Measurements from ENCODE around the gene BACH2. TPM values are rescaled to one million over a fixed set of nuclear protein-coding genes. Genes with fewer than 3 reads are reported as not detected.

The BACH2 gene
- total RNA-seq, 2 experiments from 2014 or later = 75.1 to 77.9 TPM

DNA sequence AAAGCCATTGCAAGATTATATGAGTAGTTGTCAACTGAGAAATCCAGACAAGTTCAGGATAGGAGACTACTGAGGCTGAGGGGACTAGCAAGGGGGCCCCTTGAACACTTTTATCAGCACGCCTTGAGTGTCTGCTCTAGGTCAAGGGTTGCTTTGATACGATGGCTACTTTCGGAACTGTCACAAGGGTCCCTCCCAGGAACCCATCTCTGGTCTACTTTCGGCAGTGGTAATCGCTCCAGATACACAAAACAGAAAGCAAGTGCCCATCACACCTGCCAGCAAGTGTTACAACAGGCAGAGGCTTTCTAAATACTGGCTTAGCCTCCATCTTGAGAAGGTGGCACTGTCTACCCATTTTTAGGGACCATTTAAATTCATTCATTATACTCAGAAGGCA is 341.3 kb downstream of the BACH2 start:
- Mint-ChIP-seq H3K4me3 (no peak overlapping the region), H3K27ac (peak overlapping the region; percentile 61), H3K27me3 (ENCODE audit: low read depth) (no peaks in the 10 kb centered on the region), H3K4me1 (ENCODE audit: low read depth) (peaks cover 82% of the 10 kb centered on the region), H3K9me3 (no peaks in the 10 kb centered on the region), H3K36me3 (ENCODE audit: low read depth) (peaks cover 33% of the 10 kb centered on the region)
- intact Hi-C loops (cut with micrococcal nuclease) = no loop called here
- no peak for DNase-seq
- CTCF ChIA-PET = interaction anchor here (0.5 to 1.6 kb wide), 5 partner anchors 11 to 224 kb away, joined by 3 to 7 read pairs (median 4); no protein-coding TSS in a partner anchor

DNA sequence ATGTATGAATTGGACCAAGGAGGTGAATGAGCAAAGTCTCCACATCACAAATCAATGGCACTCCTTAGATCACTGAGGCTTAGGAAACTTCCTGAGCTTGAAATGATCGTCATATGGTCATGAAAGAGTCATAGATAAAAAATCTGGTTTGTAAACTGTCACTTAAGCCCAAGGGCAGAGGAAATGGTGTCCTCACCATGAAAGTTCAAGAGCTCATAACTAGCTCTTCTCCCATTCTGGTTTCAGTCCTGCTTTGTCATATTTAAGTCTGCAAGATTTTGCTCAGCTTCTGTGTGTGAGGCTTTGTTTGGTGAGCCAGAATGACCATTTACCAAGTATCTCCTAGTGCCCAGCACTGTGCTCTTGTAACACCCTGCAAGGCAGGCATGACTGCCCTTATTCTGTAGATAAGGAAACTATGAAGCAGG is 341.9 kb downstream of the BACH2 start:
- Mint-ChIP-seq H3K9me3 (no peaks in the 10 kb centered on the region), H3K27me3 (ENCODE audit: low read depth) (no peaks in the 10 kb centered on the region), H3K4me1 (ENCODE audit: low read depth) (peaks cover 82% of the 10 kb centered on the region), H3K4me3 (no peak overlapping the region), H3K27ac (peak overlapping the region; percentile 61), H3K36me3 (ENCODE audit: low read depth) (peaks cover 34% of the 10 kb centered on the region)
- intact Hi-C loops (cut with micrococcal nuclease) = loop anchor here (1.0 to 5.0 kb wide), 4 partner anchors 11 to 318 kb away; no protein-coding TSS in a partner anchor
- peak; percentile 37 for DNase-seq
- CTCF ChIA-PET = interaction anchor here (0.9 to 1.6 kb wide), 5 partner anchors 11 to 225 kb away, joined by 3 to 7 read pairs (median 4); no protein-coding TSS in a partner anchor

DNA sequence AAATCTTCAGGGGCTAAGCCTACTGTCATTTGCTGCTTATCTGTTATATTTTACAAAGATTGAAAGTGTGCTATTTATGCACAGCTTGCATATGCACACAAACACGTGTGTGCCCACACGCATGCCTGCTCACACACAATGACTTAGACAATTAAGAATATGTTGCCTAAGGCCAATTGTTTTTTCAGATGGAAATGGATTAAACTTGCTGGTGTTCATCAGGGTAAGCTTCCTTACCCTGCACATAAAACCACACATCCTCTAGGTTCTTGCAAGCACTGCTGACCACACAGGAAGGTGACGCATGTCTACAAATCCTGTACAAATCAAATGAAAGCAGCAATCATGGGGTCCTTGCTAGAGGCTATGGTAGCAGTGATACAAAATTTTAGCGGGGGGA is 344.0 kb downstream of the BACH2 start:
- H3K4me1 Mint-ChIP-seq (ENCODE audit: low read depth) = peaks cover 74% of the 10 kb centered on the region
- peak; percentile 70 for DNase-seq
- H3K36me3 Mint-ChIP-seq (ENCODE audit: low read depth) = peaks cover 40% of the 10 kb centered on the region
- intact Hi-C loops (cut with micrococcal nuclease) = loop anchor here (1.0 to 5.0 kb wide), 6 partner anchors 9 to 320 kb away; no protein-coding TSS in a partner anchor
- no peak overlapping the region for H3K4me3 Mint-ChIP-seq
- H3K27ac Mint-ChIP-seq = peak overlapping the region; percentile 75
- no peaks in the 10 kb centered on the region for H3K27me3 Mint-ChIP-seq (ENCODE audit: low read depth)
- no peaks in the 10 kb centered on the region for H3K9me3 Mint-ChIP-seq
- CTCF ChIA-PET = interaction anchor here (0.5 to 5.4 kb wide), 10 partner anchors 9 to 526 kb away, joined by 3 to 22 read pairs (median 4); no protein-coding TSS in a partner anchor

DNA sequence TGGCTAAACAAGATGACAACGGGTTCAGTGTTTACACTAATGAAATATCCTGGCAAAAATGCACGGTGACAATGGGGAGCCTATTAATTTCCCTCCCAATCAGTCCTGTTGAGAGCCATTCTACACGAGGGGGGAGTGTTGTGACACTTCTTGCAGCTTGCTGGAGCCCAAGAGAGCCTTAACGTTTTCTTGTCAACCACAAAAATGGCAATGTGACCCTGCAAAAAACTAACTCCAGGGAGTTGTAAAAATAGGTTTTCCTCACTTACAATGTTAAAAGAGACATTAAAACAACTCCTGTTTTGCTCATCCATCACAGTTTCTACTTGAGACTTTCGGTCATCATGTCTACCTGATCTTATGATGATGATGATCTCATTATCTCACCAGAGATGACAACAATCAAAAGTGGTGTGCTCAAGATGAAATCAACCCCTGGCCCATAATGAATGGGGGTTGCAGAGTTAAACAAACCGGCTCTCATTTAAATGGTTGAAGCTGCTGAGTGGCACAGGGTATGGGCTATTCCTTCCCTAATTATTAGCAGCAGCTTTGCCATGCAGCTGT is 344.5 kb downstream of the BACH2 start:
- H3K9me3 Mint-ChIP-seq = no peaks in the 10 kb centered on the region
- H3K27ac Mint-ChIP-seq = peak overlapping the region; percentile 75
- intact Hi-C loops (cut with micrococcal nuclease) = loop anchor here (1.0 to 5.0 kb wide), 6 partner anchors 9 to 320 kb away; no protein-coding TSS in a partner anchor
- H3K27me3 Mint-ChIP-seq (ENCODE audit: low read depth) = no peaks in the 10 kb centered on the region
- H3K36me3 Mint-ChIP-seq (ENCODE audit: low read depth) = peaks cover 42% of the 10 kb centered on the region
- CTCF ChIA-PET = interaction anchor here (0.5 to 5.4 kb wide), 9 partner anchors 8 to 527 kb away, joined by 3 to 22 read pairs (median 3); no protein-coding TSS in a partner anchor
- peaks cover 76% of the 10 kb centered on the region for H3K4me1 Mint-ChIP-seq (ENCODE audit: low read depth)
- H3K4me3 Mint-ChIP-seq = no peak overlapping the region
- no peak for DNase-seq

DNA sequence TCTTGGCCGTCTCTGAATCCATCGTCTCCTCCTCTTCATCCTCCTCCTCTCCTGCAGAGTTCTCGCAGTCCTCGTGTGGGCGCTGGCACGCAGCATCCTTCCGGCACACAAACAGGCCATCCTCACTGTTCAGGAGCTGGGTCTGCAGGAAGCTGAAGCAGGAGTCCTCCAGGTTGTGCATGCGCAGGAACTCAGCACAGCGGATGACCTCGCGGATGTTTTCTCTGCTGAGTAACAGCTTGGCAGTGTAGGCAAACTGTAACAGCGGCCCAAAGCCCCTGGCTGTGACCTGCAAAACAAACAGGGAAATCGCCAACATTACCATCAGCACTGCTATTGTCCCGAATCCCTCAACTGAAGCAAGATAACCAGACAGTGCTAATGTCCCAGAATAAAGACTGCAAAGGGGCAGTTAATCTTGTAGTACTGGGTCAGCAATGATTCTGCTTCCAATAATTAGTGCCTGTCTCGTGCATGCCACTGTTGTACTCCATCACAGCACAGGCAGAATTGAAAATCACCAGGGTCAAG is 345.0 kb downstream of the BACH2 start:
- Mint-ChIP-seq H3K27me3 (ENCODE audit: low read depth) (no peaks in the 10 kb centered on the region), H3K9me3 (no peaks in the 10 kb centered on the region), H3K4me3 (no peak overlapping the region), H3K4me1 (ENCODE audit: low read depth) (peaks cover 76% of the 10 kb centered on the region), H3K27ac (peak overlapping the region; percentile 75), H3K36me3 (ENCODE audit: low read depth) (peaks cover 46% of the 10 kb centered on the region)
- CTCF ChIA-PET = interaction anchor here (2.1 to 5.4 kb wide), 3 partner anchors 8 to 15 kb away, joined by 7 to 22 read pairs (median 16); no protein-coding TSS in a partner anchor
- DNase-seq = no peak
- intact Hi-C loops (cut with micrococcal nuclease) = loop anchor here (1.0 to 5.0 kb wide), 6 partner anchors 10 to 321 kb away; no protein-coding TSS in a partner anchor

DNA sequence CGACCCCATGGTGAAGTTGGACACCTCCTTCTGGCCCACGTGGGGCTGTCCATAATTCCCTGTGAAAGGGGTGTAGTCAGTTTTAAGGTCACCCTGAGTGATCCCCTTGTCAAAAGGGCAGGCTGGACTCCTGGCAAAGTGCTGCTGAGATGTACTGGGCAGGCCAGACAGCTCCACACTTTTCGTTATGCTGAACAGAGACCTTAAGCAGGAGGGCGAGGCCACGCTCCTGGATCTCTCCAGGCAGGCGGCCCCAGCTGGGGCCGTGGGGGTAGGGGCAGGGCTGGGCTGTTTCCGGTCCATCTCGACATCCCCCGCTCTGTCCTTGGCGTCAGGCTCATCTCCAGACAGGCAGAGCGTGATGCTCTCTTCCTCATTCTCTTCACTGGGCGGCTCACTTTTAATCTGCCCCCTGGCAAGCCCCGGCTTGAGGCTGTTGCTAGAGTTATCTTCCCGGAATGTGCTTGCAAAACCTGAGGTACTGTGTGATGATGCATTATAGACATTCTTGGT is 345.7 kb downstream of the BACH2 start:
- Mint-ChIP-seq H3K27ac (peak overlapping the region; percentile 21), H3K4me1 (ENCODE audit: low read depth) (peaks cover 76% of the 10 kb centered on the region), H3K36me3 (ENCODE audit: low read depth) (peaks cover 47% of the 10 kb centered on the region), H3K9me3 (no peaks in the 10 kb centered on the region), H3K4me3 (no peak overlapping the region), H3K27me3 (ENCODE audit: low read depth) (no peaks in the 10 kb centered on the region)
- CTCF ChIA-PET = interaction anchor here (0.5 to 5.4 kb wide), 3 partner anchors 10 to 88 kb away, joined by 3 to 22 read pairs (median 7); no protein-coding TSS in a partner anchor
- no peak for DNase-seq
- intact Hi-C loops (cut with micrococcal nuclease) = loop anchor here (5.0 kb wide), 1 partner anchor 321 kb away; no protein-coding TSS in a partner anchor

DNA sequence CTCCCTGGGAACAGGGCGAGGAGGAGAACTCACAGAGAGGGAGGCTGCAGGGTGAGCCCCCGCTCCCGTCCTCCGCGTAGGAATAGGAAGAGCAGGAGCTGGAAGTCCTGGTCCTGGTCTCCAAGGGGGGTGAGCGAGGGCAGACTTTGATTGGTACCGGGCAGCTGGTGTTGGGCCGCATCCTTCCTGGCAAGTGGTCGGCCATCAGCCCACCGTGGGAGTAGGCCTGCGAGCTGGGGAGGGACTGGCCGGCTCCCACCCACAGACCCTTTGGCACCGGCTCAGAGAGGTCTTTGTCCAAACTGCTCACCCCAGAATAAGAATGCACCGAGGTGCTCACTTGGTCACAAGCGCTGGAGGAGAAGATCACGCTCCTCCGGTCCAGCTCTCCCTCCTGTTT is 346.2 kb downstream of the BACH2 start:
- Mint-ChIP-seq H3K9me3 (no peaks in the 10 kb centered on the region), H3K4me3 (no peak overlapping the region), H3K36me3 (ENCODE audit: low read depth) (peaks cover 48% of the 10 kb centered on the region), H3K27ac (peak overlapping the region; percentile 78), H3K4me1 (ENCODE audit: low read depth) (peaks cover 75% of the 10 kb centered on the region), H3K27me3 (ENCODE audit: low read depth) (no peaks in the 10 kb centered on the region)
- CTCF ChIA-PET = interaction anchor here (5.4 kb wide), 1 partner anchor 10 kb away, joined by 22 read pairs; no protein-coding TSS in a partner anchor
- no peak for DNase-seq
- intact Hi-C loops (cut with micrococcal nuclease) = loop anchor here (5.0 kb wide), 1 partner anchor 322 kb away; no protein-coding TSS in a partner anchor

DNA sequence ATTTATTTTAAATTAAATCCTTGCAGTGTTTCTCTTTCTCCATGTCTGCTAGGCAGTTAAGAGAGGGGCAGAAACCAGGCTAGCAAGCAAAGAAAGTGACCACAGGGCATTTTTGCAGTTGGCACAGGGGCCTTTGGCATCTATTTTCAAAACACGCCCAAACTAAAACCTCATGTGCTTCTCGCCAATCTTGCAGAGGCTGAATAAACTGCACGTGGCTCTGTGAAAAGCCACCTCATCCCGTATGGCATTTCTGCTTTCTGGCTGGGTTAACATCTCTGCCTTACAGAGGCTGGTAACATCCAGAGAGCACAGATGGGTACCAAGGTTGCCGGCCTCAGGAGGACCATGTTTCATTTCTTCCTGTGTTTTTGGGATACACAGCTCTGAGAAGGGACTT is 347.8 kb downstream of the BACH2 start:
- no peaks in the 10 kb centered on the region for H3K9me3 Mint-ChIP-seq
- H3K4me3 Mint-ChIP-seq = no peak overlapping the region
- DNase-seq = no peak
- H3K27me3 Mint-ChIP-seq (ENCODE audit: low read depth) = no peaks in the 10 kb centered on the region
- peaks cover 76% of the 10 kb centered on the region for H3K4me1 Mint-ChIP-seq (ENCODE audit: low read depth)
- CTCF ChIA-PET = interaction anchor here (0.9 to 5.4 kb wide), 2 partner anchors 8 to 52 kb away, joined by 5 to 22 read pairs; no protein-coding TSS in a partner anchor
- H3K27ac Mint-ChIP-seq = peak overlapping the region; percentile 78
- H3K36me3 Mint-ChIP-seq (ENCODE audit: low read depth) = peaks cover 47% of the 10 kb centered on the region
- intact Hi-C loops (cut with micrococcal nuclease) = no loop called here

DNA sequence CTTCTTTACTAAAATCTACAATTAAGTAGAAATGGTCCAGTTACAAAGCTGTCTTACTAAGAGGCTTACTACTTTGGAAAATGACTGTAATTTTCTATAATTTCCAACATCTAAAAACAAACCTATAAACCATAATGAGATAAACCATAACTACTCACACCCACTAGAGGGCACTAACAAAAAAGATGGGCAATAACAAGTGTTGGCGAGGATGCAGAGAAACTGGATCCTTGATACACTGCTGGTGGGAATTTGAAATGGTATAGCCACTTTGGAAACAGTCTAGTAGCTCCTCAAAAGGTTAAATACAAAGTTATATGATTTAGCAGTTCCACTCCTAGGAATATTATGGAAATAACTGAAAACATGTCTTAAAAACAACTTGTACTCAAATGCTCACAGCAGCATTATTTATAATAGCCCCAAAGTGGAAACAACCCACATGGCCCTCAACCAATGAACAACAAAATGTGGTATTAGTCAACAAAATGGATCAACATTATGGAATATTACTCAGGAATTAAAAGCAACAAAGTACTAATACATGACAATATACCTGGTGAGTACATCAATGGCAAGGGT is 351.7 kb downstream of the BACH2 start:
- DNase-seq = no peak
- H3K4me3 Mint-ChIP-seq = no peak overlapping the region
- CTCF ChIA-PET = interaction anchor here (0.6 to 3.4 kb wide), 14 partner anchors 8 to 534 kb away, joined by 3 to 16 read pairs (median 4); no protein-coding TSS in a partner anchor
- H3K36me3 Mint-ChIP-seq (ENCODE audit: low read depth) = peaks cover 41% of the 10 kb centered on the region
- H3K27ac Mint-ChIP-seq = peak overlapping the region; percentile 76
- no peaks in the 10 kb centered on the region for H3K27me3 Mint-ChIP-seq (ENCODE audit: low read depth)
- peaks cover 77% of the 10 kb centered on the region for H3K4me1 Mint-ChIP-seq (ENCODE audit: low read depth)
- H3K9me3 Mint-ChIP-seq = no peaks in the 10 kb centered on the region
- intact Hi-C loops (cut with micrococcal nuclease) = loop anchor here (5.0 kb wide), 2 partner anchors 247 to 637 kb away; no protein-coding TSS in a partner anchor

DNA sequence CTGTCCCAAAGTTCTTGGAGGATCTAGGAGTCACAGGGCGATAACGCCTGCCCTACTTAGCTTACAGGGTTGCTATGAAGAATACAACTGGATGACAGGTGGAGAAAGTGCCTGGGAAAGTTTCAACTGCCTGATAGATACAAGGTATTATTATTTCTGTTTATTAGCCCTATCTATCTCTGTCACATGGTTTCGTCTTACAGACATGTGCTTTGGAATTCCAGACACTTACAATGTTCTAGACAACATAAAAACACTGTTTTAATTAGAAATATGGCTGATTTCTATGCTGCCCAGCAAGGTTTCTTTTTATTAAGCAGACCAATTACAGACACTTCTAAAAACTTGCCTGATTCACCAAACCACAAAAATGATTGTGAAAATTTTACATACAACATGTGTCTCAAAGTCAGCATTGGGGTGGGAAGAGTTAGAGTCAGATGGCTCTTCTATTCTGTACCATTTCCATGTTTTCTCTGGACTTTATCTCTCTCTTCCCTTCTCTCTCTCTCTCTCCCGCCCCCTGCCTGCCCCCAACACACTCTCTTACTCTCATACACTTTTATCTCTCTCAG is 352.4 kb downstream of the BACH2 start:
- CTCF ChIA-PET = interaction anchor here (0.9 to 3.4 kb wide), 10 partner anchors 9 to 535 kb away, joined by 3 to 16 read pairs (median 4); no protein-coding TSS in a partner anchor
- Mint-ChIP-seq H3K4me3 (no peak overlapping the region), H3K27ac (peak overlapping the region; percentile 76), H3K4me1 (ENCODE audit: low read depth) (peaks cover 74% of the 10 kb centered on the region), H3K9me3 (no peaks in the 10 kb centered on the region), H3K27me3 (ENCODE audit: low read depth) (no peaks in the 10 kb centered on the region), H3K36me3 (ENCODE audit: low read depth) (peaks cover 36% of the 10 kb centered on the region)
- DNase-seq = no peak
- intact Hi-C loops (cut with micrococcal nuclease) = loop anchor here (5.0 kb wide), 2 partner anchors 248 to 638 kb away; no protein-coding TSS in a partner anchor

DNA sequence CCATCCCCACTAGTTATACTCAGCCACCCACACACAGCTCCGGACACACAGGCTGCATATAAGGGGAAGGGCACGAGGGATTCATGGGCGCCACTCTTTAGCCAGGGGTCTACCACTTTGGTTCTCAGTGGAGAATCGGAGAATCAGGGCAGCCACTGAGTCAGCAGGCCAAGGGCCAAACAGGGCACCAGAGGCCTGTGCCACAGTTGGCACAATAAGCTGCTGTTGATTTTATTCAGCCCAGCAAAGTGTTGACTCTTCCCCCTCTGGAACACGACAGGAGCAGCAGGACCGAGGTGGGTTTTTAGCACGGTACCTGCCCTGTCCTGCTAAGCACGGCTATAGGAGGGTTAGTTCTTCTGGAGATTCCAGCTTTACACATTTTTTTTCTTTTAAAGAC is 354.0 kb downstream of the BACH2 start:
- peaks cover 84% of the 10 kb centered on the region for H3K4me1 Mint-ChIP-seq (ENCODE audit: low read depth)
- H3K36me3 Mint-ChIP-seq (ENCODE audit: low read depth) = peaks cover 46% of the 10 kb centered on the region
- no peak overlapping the region for H3K27ac Mint-ChIP-seq
- H3K27me3 Mint-ChIP-seq (ENCODE audit: low read depth) = no peaks in the 10 kb centered on the region
- DNase-seq = no peak
- H3K9me3 Mint-ChIP-seq = no peaks in the 10 kb centered on the region
- CTCF ChIA-PET = interaction anchor here (1.4 to 3.4 kb wide), 4 partner anchors 10 to 23 kb away, joined by 3 to 16 read pairs (median 6); no protein-coding TSS in a partner anchor
- intact Hi-C loops (cut with micrococcal nuclease) = loop anchor here (5.0 kb wide), 2 partner anchors 250 to 640 kb away; no protein-coding TSS in a partner anchor
- H3K4me3 Mint-ChIP-seq = no peak overlapping the region

Data from activated naive CD4-positive, alpha-beta T cell treated with anti-CD3 and anti-CD28 coated beads for 36 hours (primary cell).